ENCODE results near the gene DIP2A. TPM values are rescaled to one million over a fixed set of nuclear protein-coding genes. Genes with fewer than 3 reads are reported as not detected.

Gene DIP2A
- total RNA-seq, 6 experiments from 2014 or later: 20.0 to 24.1 (median 21.7) TPM

DNA sequence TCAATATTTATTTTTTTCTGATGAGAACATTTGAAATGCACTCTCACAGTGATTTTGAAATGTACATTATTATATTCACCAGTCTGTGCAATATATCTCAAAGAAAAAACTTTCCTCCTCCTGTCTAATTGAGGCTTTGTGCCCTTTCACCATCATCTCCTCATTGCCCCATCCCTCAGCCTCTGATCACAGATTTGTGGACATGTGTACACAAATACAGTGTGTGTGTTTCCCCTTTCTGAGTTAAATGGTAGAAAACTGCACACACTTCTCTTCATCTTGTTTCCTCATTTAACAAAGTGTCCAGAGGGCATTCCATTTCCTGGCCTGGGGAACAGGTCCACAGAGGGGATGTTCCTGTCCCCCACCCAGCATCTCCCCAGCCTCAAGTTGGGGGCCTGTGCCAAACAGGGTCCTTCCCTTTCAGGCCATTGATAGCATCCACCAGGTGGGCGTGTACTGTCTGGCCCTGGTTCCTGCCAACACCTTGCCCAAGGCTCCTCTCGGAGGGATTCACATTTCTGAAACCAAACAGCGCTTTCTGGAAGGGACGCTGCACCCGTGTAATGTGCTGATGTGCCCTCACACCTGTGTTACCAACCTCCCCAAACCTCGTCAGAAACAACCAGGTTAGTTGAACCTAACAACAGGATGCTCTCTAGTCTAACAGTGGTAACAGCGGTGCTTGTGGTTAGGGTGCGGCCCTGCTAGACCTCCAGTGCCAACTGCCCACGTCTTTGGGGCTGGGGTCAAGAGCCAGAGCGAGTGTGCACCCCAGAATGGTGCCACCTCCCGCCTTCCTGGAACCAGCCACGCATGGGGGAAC lies 91.6 kb downstream of the DIP2A start:
- no peak overlapping the region for H3K27ac Mint-ChIP-seq
- peaks cover 1% of the 10 kb centered on the region for H3K4me1 Mint-ChIP-seq (ENCODE audit: low read depth)
- TF ChIP-seq, protein P1, sequence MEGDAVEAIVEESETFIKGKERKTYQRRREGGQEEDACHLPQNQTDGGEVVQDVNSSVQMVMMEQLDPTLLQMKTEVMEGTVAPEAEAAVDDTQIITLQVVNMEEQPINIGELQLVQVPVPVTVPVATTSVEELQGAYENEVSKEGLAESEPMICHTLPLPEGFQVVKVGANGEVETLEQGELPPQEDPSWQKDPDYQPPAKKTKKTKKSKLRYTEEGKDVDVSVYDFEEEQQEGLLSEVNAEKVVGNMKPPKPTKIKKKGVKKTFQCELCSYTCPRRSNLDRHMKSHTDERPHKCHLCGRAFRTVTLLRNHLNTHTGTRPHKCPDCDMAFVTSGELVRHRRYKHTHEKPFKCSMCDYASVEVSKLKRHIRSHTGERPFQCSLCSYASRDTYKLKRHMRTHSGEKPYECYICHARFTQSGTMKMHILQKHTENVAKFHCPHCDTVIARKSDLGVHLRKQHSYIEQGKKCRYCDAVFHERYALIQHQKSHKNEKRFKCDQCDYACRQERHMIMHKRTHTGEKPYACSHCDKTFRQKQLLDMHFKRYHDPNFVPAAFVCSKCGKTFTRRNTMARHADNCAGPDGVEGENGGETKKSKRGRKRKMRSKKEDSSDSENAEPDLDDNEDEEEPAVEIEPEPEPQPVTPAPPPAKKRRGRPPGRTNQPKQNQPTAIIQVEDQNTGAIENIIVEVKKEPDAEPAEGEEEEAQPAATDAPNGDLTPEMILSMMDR (IDR thresholded peaks at IDR 0.05): no peak
- H3K4me3 Mint-ChIP-seq: no peak overlapping the region
- H3K27me3 Mint-ChIP-seq (ENCODE audit: insufficient read depth): peaks cover 1% of the 10 kb centered on the region
- no peaks in the 10 kb centered on the region for H3K9me3 Mint-ChIP-seq
- H3K36me3 Mint-ChIP-seq (ENCODE audit: low read depth): peaks cover 15% of the 10 kb centered on the region
- DNase-seq: no peak

DNA sequence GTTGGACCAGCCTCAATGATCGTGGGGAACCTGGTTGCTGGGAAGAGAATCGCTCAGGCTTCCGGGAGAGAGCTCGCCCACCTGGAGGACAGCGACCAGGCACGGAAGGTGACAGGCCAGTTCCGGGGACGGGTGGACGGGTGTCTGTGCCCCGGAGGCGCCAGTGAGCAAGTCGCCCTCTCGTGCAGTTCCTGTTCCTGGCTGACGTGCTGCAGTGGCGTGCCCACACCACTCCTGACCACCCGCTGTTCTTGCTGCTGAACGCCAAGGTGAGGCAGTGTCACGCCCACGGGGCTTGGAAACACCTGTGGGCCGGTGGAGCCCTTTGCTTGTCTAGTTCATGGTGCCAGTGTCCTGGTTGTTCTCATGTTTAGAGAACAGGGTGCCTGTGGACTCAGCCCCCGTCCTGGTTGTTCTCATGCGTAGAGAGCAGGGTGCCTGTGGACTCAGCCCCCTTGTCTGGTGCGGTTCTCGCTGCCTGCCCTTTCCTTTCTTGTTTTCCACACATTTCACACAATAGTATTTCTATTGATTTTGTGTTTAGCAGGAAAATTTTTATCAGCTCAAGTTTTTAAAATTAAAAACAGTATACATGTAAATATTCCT lies 93.0 kb downstream of the DIP2A start:
- H3K27me3 Mint-ChIP-seq (ENCODE audit: insufficient read depth): peaks cover 3% of the 10 kb centered on the region
- TF ChIP-seq, protein P1 (IDR thresholded peaks at IDR 0.05): no peak
- no peak overlapping the region for H3K27ac Mint-ChIP-seq
- no peak overlapping the region for H3K4me3 Mint-ChIP-seq
- H3K9me3 Mint-ChIP-seq: no peaks in the 10 kb centered on the region
- H3K36me3 Mint-ChIP-seq (ENCODE audit: low read depth): peaks cover 22% of the 10 kb centered on the region
- DNase-seq: no peak
- no peaks in the 10 kb centered on the region for H3K4me1 Mint-ChIP-seq (ENCODE audit: low read depth)

DNA sequence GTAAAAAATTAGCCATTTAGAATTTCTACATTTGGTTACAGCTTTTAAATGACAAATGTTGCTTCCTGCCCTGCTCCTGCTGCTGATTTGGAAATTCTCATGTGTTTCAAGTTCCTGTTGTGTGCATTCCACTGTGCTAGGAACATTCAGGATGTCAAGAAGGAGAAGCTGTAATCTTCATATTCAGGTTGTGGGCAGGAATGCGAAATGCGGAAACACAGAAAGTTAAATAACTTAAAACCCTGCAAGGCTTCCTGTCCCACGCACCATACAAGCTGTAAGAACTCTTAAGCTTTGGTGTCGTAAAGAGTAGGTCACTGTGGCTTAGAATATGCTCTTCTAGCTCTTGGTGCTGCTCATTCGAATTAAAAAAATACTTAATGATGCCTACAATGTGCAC lies 93.6 kb downstream of the DIP2A start:
- no peak for DNase-seq
- no peaks in the 10 kb centered on the region for H3K4me1 Mint-ChIP-seq (ENCODE audit: low read depth)
- no peak overlapping the region for H3K4me3 Mint-ChIP-seq
- no peaks in the 10 kb centered on the region for H3K9me3 Mint-ChIP-seq
- peaks cover 3% of the 10 kb centered on the region for H3K27me3 Mint-ChIP-seq (ENCODE audit: insufficient read depth)
- TF ChIP-seq, protein P1 (IDR thresholded peaks at IDR 0.05): no peak
- peaks cover 22% of the 10 kb centered on the region for H3K36me3 Mint-ChIP-seq (ENCODE audit: low read depth)
- H3K27ac Mint-ChIP-seq: no peak overlapping the region

DNA sequence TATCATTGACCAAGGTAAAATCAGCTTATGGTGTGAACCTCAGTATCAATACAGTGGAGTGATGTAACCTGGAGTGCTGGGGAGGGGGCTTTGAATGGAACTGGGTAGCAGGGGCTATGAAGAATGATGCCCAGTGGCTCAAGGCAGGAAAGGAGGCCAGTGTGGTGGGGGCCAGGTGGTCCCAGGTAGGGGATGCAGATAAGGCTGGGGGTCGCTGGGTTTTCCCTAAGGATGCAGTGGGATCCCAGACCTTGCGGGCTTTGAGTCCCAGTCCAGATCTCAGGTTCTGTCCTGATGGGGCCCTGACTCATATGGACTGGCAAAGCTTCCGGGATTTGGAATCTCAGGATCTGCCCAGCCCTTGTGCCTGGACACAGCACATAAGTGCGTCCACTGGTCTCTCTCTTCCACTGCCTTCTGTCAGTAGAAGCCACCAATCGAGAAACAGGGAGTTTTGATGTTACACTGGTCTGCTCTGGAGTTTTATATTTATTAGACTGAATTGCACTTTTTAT lies 94.2 kb downstream of the DIP2A start:
- H3K36me3 Mint-ChIP-seq (ENCODE audit: low read depth): peaks cover 20% of the 10 kb centered on the region
- H3K4me3 Mint-ChIP-seq: no peak overlapping the region
- H3K4me1 Mint-ChIP-seq (ENCODE audit: low read depth): no peaks in the 10 kb centered on the region
- no peak for DNase-seq
- H3K27ac Mint-ChIP-seq: no peak overlapping the region
- TF ChIP-seq, protein P1 (IDR thresholded peaks at IDR 0.05): no peak
- H3K9me3 Mint-ChIP-seq: no peaks in the 10 kb centered on the region
- peaks cover 3% of the 10 kb centered on the region for H3K27me3 Mint-ChIP-seq (ENCODE audit: insufficient read depth)

DNA sequence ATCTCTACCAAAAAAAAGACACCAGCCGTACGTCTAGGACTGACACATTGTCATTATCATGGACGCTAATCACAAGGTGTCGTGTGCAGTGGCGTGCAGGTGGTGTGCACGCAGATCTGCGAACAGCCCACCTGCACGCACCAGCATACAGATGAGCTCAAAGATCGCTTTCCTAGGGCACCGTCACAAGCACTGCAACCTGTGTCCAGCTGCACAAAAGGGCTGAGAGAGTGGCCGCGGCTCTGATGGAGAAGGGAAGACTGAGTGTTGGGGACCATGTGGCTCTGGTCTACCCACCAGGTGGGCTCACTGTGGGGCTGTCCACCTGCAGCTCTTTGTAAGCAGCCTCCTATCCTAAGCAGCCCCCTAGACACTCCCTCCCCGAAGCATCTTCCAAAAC lies 95.3 kb downstream of the DIP2A start:
- Mint-ChIP-seq H3K4me3 (no peak overlapping the region), H3K4me1 (ENCODE audit: low read depth) (no peaks in the 10 kb centered on the region), H3K36me3 (ENCODE audit: low read depth) (peaks cover 17% of the 10 kb centered on the region), H3K27ac (no peak overlapping the region), H3K9me3 (no peaks in the 10 kb centered on the region), H3K27me3 (ENCODE audit: insufficient read depth) (peaks cover 2% of the 10 kb centered on the region; the same call in 1 of the 2 replicates)
- TF ChIP-seq, protein P1 (IDR thresholded peaks at IDR 0.05): no peak
- DNase-seq: no peak

Data from HFFc6 (cell line).